ELR (cell line): ENCODE results near the gene FGF14.

Source experiments
- DNase-seq: peaks from one replicate; pipeline ENCODE4 v3.0.0-alpha.2; 2015; ENCODE audit warnings: low read depth

The FGF14 gene

GRCh38 chr13:102367836-102368235 lies 34.0 kb downstream of the FGF14 start:
- DNase-seq, result no peak

- no peak for DNase-seq
These were observed 40.7 kb downstream of the FGF14 start for GRCh38 chr13:102361113-102361512.

GRCh38 chr13:102359264-102359663 lies 42.6 kb downstream of the FGF14 start:
- DNase-seq, result no peak

- no peak for DNase-seq
These were observed 46.6 kb downstream of the FGF14 start for GRCh38 chr13:102355251-102355650.

GRCh38 chr13:102354011-102354410 lies 47.8 kb downstream of the FGF14 start:
- DNase-seq, result no peak

GRCh38 chr13:102351521-102351920 lies 50.3 kb downstream of the FGF14 start:
- no peak for DNase-seq

GRCh38 chr13:102347490-102347889 lies 54.4 kb downstream of the FGF14 start:
- DNase-seq, result no peak

GRCh38 chr13:102346769-102347168 lies 55.1 kb downstream of the FGF14 start:
- no peak for DNase-seq

GRCh38 chr13:102344410-102344809 lies 57.4 kb downstream of the FGF14 start:
- DNase-seq, result no peak

- no peak for DNase-seq
These were observed 68.3 kb downstream of the FGF14 start for GRCh38 chr13:102333320-102334198.

GRCh38 chr13:102328909-102329308 lies 72.9 kb downstream of the FGF14 start:
- DNase-seq, result no peak

GRCh38 chr13:102327119-102327617 lies 74.7 kb downstream of the FGF14 start:
- DNase-seq, result no peak

GRCh38 chr13:102326381-102327118 lies 75.3 kb downstream of the FGF14 start:
- no peak for DNase-seq

- DNase-seq, result no peak
These were observed 76.5 kb downstream of the FGF14 start for GRCh38 chr13:102325321-102325720.

GRCh38 chr13:102323505-102323904 lies 78.3 kb downstream of the FGF14 start:
- DNase-seq, result no peak

GRCh38 chr13:102323012-102323411 lies 78.8 kb downstream of the FGF14 start:
- DNase-seq, result no peak

GRCh38 chr13:102322211-102322610 lies 79.6 kb downstream of the FGF14 start:
- no peak for DNase-seq

GRCh38 chr13:102318233-102318632 lies 83.6 kb downstream of the FGF14 start:
- DNase-seq, result no peak

- DNase-seq, result no peak
These were observed 84.3 kb downstream of the FGF14 start for GRCh38 chr13:102317593-102317992.

GRCh38 chr13:102316732-102317131 lies 85.1 kb downstream of the FGF14 start:
- DNase-seq, result no peak

- no peak for DNase-seq
These were observed 89.0 kb downstream of the FGF14 start for GRCh38 chr13:102312841-102313240.

- DNase-seq, result no peak
These were observed 89.9 kb downstream of the FGF14 start for GRCh38 chr13:102311901-102312300.

- no peak for DNase-seq
These were observed 90.4 kb downstream of the FGF14 start for GRCh38 chr13:102311419-102311796.
